Thymus (tissue), 11 donors: Measurements from ENCODE around the gene EPO. TPM values are rescaled to one million over a fixed set of nuclear protein-coding genes. Genes with fewer than 3 reads are reported as not detected.
"Not testable (repeated sequence)": the region's sequence is repeated elsewhere in the genome, so short reads cannot be mapped to it uniquely, and the experiment has no call there.

Experiments
- DNase-seq, 9 donors: peaks; one replicate each; pipeline ENCODE4 v3.0.0-alpha.2; 2013; ENCODE audit warnings: low spot score in 9 of 9, low read depth in 6 of 9, missing footprints in 1 of 9
- H3K27ac ChIP-seq, 2 donors: one replicate each; pipeline ENCODE4 v1.5.1; 2013; ENCODE audit warnings: control low read depth in 1 of 2, low read depth in 1 of 2, low read length in 1 of 2, mild to moderate bottlenecking in 1 of 2, moderate library complexity in 1 of 2
- H3K27me3 ChIP-seq, 2 donors: one replicate each; pipeline ENCODE4 v1.5.1; 2013; ENCODE audit warnings: low read length in 1 of 2; ENCODE audit not compliant: control insufficient read depth in 2 of 2, insufficient read depth in 1 of 2
- H3K36me3 ChIP-seq, 2 donors: one replicate each; pipeline ENCODE4 v1.5.1; 2013; ENCODE audit warnings: low read length in 1 of 2, mild to moderate bottlenecking in 1 of 2, moderate library complexity in 1 of 2; ENCODE audit not compliant: control insufficient read depth in 2 of 2, insufficient read depth in 2 of 2
- H3K4me1 ChIP-seq, 2 donors: one replicate each; pipeline ENCODE4 v1.5.1; 2013; ENCODE audit warnings: low read length in 2 of 2; ENCODE audit not compliant: control insufficient read depth in 2 of 2, insufficient read depth in 2 of 2
- H3K4me3 ChIP-seq, 2 donors: one replicate each; pipeline ENCODE4 v1.5.1; 2013; ENCODE audit warnings: low read length in 2 of 2, control low read depth in 1 of 2, mild to moderate bottlenecking in 1 of 2
- H3K9me3 ChIP-seq, 2 donors: one replicate each; pipeline ENCODE4 v1.5.1; 2013; ENCODE audit warnings: low read length in 1 of 2, mild to moderate bottlenecking in 1 of 2; ENCODE audit not compliant: control insufficient read depth in 2 of 2, insufficient read depth in 1 of 2
- WGBS: extraction: QIAGEN DNeasy Blood & Tissue Kit; methylation state at CpG from one replicate; pipeline ENCODE4 v1.1.7; 2013; 5-methylcytosine and 5-hydroxymethylcytosine counted together
- polyA plus RNA-seq: library from polyadenylated mRNA; stranded (reverse); fragments of 200-250 nt; gene quantifications from one replicate; pipeline ENCODE4 v1.2.3, GENCODE V29; 2013
- total RNA-seq: library from RNA; stranded (reverse); fragments of 120-200 nt; gene quantifications from one replicate; pipeline ENCODE4 v1.2.4, GENCODE V29; 2013
- donor health status: healthy.

The EPO gene
- total and polyA plus RNA-seq, 2 donors, result 0.09 to 1.0 TPM

- no peaks in the 10 kb centered on the region for H3K9me3 ChIP-seq
- peak in 5 of 9 donors; percentile 23 to 75 (median 59) for DNase-seq
- H3K4me1 ChIP-seq, result peaks cover 21 to 39% of the 10 kb centered on the region in 2 donors
Measured at GRCh38 chr7:100694098-100694745, 26.0 kb upstream of the EPO start, which contains the start of gene GIGYF1. Gene GIGYF1 (minus strand): TSS chr7:100694250. CDS start chr7:100688238, 6,012 bp downstream.

GRCh38 chr7:100696123-100696521 lies 24.1 kb upstream of the EPO start:
- Histone ChIP-seq H3K36me3 (peaks cover under 1% of the 10 kb centered on the region in 2 donors), H3K9me3 (no peaks in the 10 kb centered on the region), H3K27me3 (peaks cover 3 to 56% of the 10 kb centered on the region in 2 donors), H3K27ac (no peak overlapping the region), H3K4me1 (peaks cover 19 to 30% of the 10 kb centered on the region in 2 donors), H3K4me3 (no peak overlapping the region)
- 91% methylated on average over 6 of the region's 6 CpGs for WGBS
- no peak for DNase-seq

More at GRCh38 chr7:100694098-100694745, 26.0 kb upstream of the EPO start, which contains the start of gene GIGYF1:
- Histone ChIP-seq H3K4me3 (peak within 1 kb of the TSS; percentile 74 to 97), H3K27ac (peak within 1 kb of the TSS; percentile 37 to 79), H3K27me3 (peaks cover 3 to 42% of the 10 kb centered on the region in 2 donors), H3K36me3 (peaks cover 6 to 11% of the 10 kb centered on the region in 2 donors)
- under 1% methylated on average over 78 of the region's 102 CpGs for WGBS

GRCh38 chr7:100699018-100699417 lies 21.2 kb upstream of the EPO start:
- H3K27ac ChIP-seq, result no peak overlapping the region
- H3K9me3 ChIP-seq, result no peaks in the 10 kb centered on the region
- peaks cover 3 to 60% of the 10 kb centered on the region in 2 donors for H3K27me3 ChIP-seq
- DNase-seq, result no peak
- H3K4me1 ChIP-seq, result peaks cover 0 to 9% of the 10 kb centered on the region in 2 donors
- no peak overlapping the region for H3K4me3 ChIP-seq
- 85% methylated on average over 6 of the region's 6 CpGs for WGBS
- no peaks in the 10 kb centered on the region for H3K36me3 ChIP-seq

- not testable (repeated sequence) for DNase-seq, H3K36me3 ChIP-seq, H3K4me3 ChIP-seq, H3K27ac ChIP-seq, H3K9me3 ChIP-seq
- WGBS, result 92% methylated on average over 3 of the region's 3 CpGs
- Histone ChIP-seq H3K27me3 (peaks cover 0 to 43% of the 10 kb centered on the region in 2 donors), H3K4me1 (peaks cover 4 to 10% of the 10 kb centered on the region in 2 donors)
Measured at GRCh38 chr7:100701089-100701488, 19.2 kb upstream of the EPO start.

- Histone ChIP-seq H3K27me3 (peaks cover 0 to 9% of the 10 kb centered on the region in 2 donors), H3K4me1 (peaks cover 10 to 20% of the 10 kb centered on the region in 2 donors), H3K9me3 (no peaks in the 10 kb centered on the region), H3K36me3 (peaks cover 0 to 15% of the 10 kb centered on the region in 2 donors), H3K4me3 (peak overlapping the region; percentile 84 to 93), H3K27ac (peak overlapping the region; percentile 88 to 89)
- WGBS, result under 1% methylated on average over 25 of the region's 25 CpGs
- peak in 8 of 9 donors; percentile 39 to 79 (median 62) for DNase-seq
Measured at GRCh38 chr7:100705320-100705752, 14.9 kb upstream of the EPO start.

GRCh38 chr7:100705753-100706671 lies 14.3 kb upstream of the EPO start, which contains the start of gene POP7:
Gene POP7 (plus strand): TSS chr7:100706121. CDS start chr7:100706831, 710 bp downstream.
- Histone ChIP-seq H3K27ac (peak within 1 kb of the TSS; percentile 88 to 89), H3K4me3 (peak within 1 kb of the TSS; percentile 84 to 93), H3K4me1 (peaks cover 10 to 20% of the 10 kb centered on the region in 2 donors), H3K9me3 (no peaks in the 10 kb centered on the region), H3K27me3 (peaks cover 0 to 6% of the 10 kb centered on the region in 2 donors), H3K36me3 (peaks cover 0 to 15% of the 10 kb centered on the region in 2 donors)
- WGBS, result under 1% methylated on average over 86 of the region's 86 CpGs
- DNase-seq, result peak; percentile 91 to 99 (median 97)

- Histone ChIP-seq H3K4me3 (peak overlapping the region; percentile 84 to 93), H3K27me3 (no peaks in the 10 kb centered on the region), H3K36me3 (peaks cover 0 to 15% of the 10 kb centered on the region in 2 donors), H3K4me1 (peaks cover 10 to 20% of the 10 kb centered on the region in 2 donors), H3K9me3 (no peaks in the 10 kb centered on the region), H3K27ac (peak overlapping the region in 1 of 2 donors; percentile 5)
- DNase-seq, result no peak
- WGBS, result 65% methylated on average over 34 of the region's 34 CpGs
Measured at GRCh38 chr7:100706672-100707311, 13.5 kb upstream of the EPO start.

- Histone ChIP-seq H3K27ac (no peak overlapping the region), H3K9me3 (no peaks in the 10 kb centered on the region), H3K36me3 (peaks cover 0 to 15% of the 10 kb centered on the region in 2 donors), H3K4me3 (no peak overlapping the region), H3K4me1 (peaks cover 10 to 20% of the 10 kb centered on the region in 2 donors), H3K27me3 (no peaks in the 10 kb centered on the region)
- DNase-seq, result no peak
- 98% methylated on average over 6 of the region's 6 CpGs for WGBS
Measured at GRCh38 chr7:100708395-100708794, 11.9 kb upstream of the EPO start.
